IPS DF 6.9 (cell line): ENCODE data around the gene MOB3C.

Experiments used
- DNase-seq: peaks from one replicate; pipeline ENCODE4 v3.0.0-alpha.2; 2013; ENCODE audit warnings: low read depth, low spot score
- H3K27ac ChIP-seq: one replicate; pipeline ENCODE4 v1.5.1; 2013; ENCODE audit warnings: low read length, control low read depth
- H3K27me3 ChIP-seq: 2 replicates; pipeline ENCODE4 v1.6.1; 2013; ENCODE audit warnings: mild to moderate bottlenecking, low read length; ENCODE audit not compliant: control insufficient read depth, insufficient read depth
- H3K36me3 ChIP-seq: 2 replicates; pipeline ENCODE4 v1.6.1; 2013; ENCODE audit warnings: low read length; ENCODE audit not compliant: control insufficient read depth, insufficient read depth
- H3K4me1 ChIP-seq: 2 replicates; pipeline ENCODE4 v1.6.1; 2013; ENCODE audit warnings: low read length; ENCODE audit not compliant: control insufficient read depth, insufficient read depth
- H3K4me3 ChIP-seq: 2 replicates; pipeline ENCODE4 v1.5.1; 2013; ENCODE audit warnings: mild to moderate bottlenecking, low read length
- H3K9me3 ChIP-seq: 2 replicates; pipeline ENCODE4 v1.6.1; 2013; ENCODE audit warnings: low read length, inconsistent platforms; ENCODE audit not compliant: control insufficient read depth, insufficient read depth
- WGBS: extraction: QIAGEN DNeasy Blood & Tissue Kit; methylation state at CpG from one replicate; pipeline ENCODE4 v1.1.7; 2013; ENCODE audit warnings: mixed read lengths, missing lambda C conversion rate; ENCODE audit not compliant: insufficient read length, insufficient coverage; 5-methylcytosine and 5-hydroxymethylcytosine counted together

Gene MOB3C

GRCh38 chr1:46642115-46642680, 25.6 kb upstream of the MOB3C start:
- H3K9me3 ChIP-seq: no peaks in the 10 kb centered on the region
- no peak overlapping the region for H3K27ac ChIP-seq
- DNase-seq: no peak

GRCh38 chr1:46639547-46639946, 22.9 kb upstream of the MOB3C start:
- WGBS: no CpG with 5 or more reads among the region's 1 CpG
- Histone ChIP-seq H3K27ac (no peak overlapping the region), H3K4me3 (no peak overlapping the region), H3K36me3 (peaks cover 3% of the 10 kb centered on the region; the same call in 1 of the 2 replicates), H3K4me1 (no peaks in the 10 kb centered on the region), H3K9me3 (no peaks in the 10 kb centered on the region), H3K27me3 (no peaks in the 10 kb centered on the region)
- DNase-seq: no peak

More at GRCh38 chr1:46642115-46642680, 25.6 kb upstream of the MOB3C start:
- Histone ChIP-seq H3K4me3 (no peak overlapping the region), H3K27me3 (no peaks in the 10 kb centered on the region), H3K4me1 (no peaks in the 10 kb centered on the region), H3K36me3 (no peaks in the 10 kb centered on the region; the same call in 1 of the 2 replicates)

GRCh38 chr1:46638921-46639320, 22.3 kb upstream of the MOB3C start:
- Histone ChIP-seq H3K36me3 (peaks cover 3% of the 10 kb centered on the region; the same call in 1 of the 2 replicates), H3K27me3 (no peaks in the 10 kb centered on the region), H3K9me3 (no peaks in the 10 kb centered on the region), H3K4me3 (no peak overlapping the region), H3K4me1 (no peaks in the 10 kb centered on the region), H3K27ac (no peak overlapping the region)
- DNase-seq: no peak

- H3K4me3 ChIP-seq: no peak overlapping the region
- no CpG with 5 or more reads among the region's 2 CpGs for WGBS
Observed at GRCh38 chr1:46637444-46638083, 21.0 kb upstream of the MOB3C start.

GRCh38 chr1:46635205-46635604, 18.6 kb upstream of the MOB3C start:
- no peak overlapping the region for H3K27ac ChIP-seq
- WGBS: no CpG with 5 or more reads among the region's 2 CpGs
- H3K4me3 ChIP-seq: no peak overlapping the region
- no peaks in the 10 kb centered on the region for H3K4me1 ChIP-seq
- no peak for DNase-seq
- no peaks in the 10 kb centered on the region for H3K27me3 ChIP-seq
- H3K9me3 ChIP-seq: no peaks in the 10 kb centered on the region
- H3K36me3 ChIP-seq: peaks cover 3% of the 10 kb centered on the region; the same call in 1 of the 2 replicates

More at GRCh38 chr1:46637444-46638083, 21.0 kb upstream of the MOB3C start:
- Histone ChIP-seq H3K27me3 (no peaks in the 10 kb centered on the region), H3K36me3 (peaks cover 3% of the 10 kb centered on the region; the same call in 1 of the 2 replicates), H3K9me3 (no peaks in the 10 kb centered on the region), H3K4me1 (no peaks in the 10 kb centered on the region), H3K27ac (no peak overlapping the region)
- no peak for DNase-seq

GRCh38 chr1:46630719-46631118, 14.1 kb upstream of the MOB3C start:
- Histone ChIP-seq H3K27me3 (no peaks in the 10 kb centered on the region), H3K27ac (no peak overlapping the region), H3K9me3 (no peaks in the 10 kb centered on the region), H3K36me3 (peaks cover 3% of the 10 kb centered on the region; the same call in 1 of the 2 replicates), H3K4me1 (no peaks in the 10 kb centered on the region), H3K4me3 (no peak overlapping the region)
- no CpG with 5 or more reads among the region's 2 CpGs for WGBS
- DNase-seq: no peak

- no CpG with 5 or more reads among the region's 4 CpGs for WGBS
- DNase-seq: no peak
- H3K36me3 ChIP-seq: no peaks in the 10 kb centered on the region
Observed at GRCh38 chr1:46623743-46624644, 7.4 kb upstream of the MOB3C start.

GRCh38 chr1:46622344-46622743, 5.7 kb upstream of the MOB3C start:
- DNase-seq: no peak
- H3K9me3 ChIP-seq: no peaks in the 10 kb centered on the region

More at GRCh38 chr1:46623743-46624644, 7.4 kb upstream of the MOB3C start:
- no peaks in the 10 kb centered on the region for H3K9me3 ChIP-seq
- no peaks in the 10 kb centered on the region for H3K27me3 ChIP-seq
- no peaks in the 10 kb centered on the region for H3K4me1 ChIP-seq
- H3K27ac ChIP-seq: no peak overlapping the region
- no peak overlapping the region for H3K4me3 ChIP-seq

GRCh38 chr1:46621930-46622329, 5.3 kb upstream of the MOB3C start:
- Histone ChIP-seq H3K27ac (no peak overlapping the region), H3K36me3 (no peaks in the 10 kb centered on the region), H3K4me3 (no peak overlapping the region), H3K4me1 (0 out of 2 replicates have a peak, but pooled peaks cover 1% of the 10 kb centered on the region), H3K27me3 (no peaks in the 10 kb centered on the region), H3K9me3 (no peaks in the 10 kb centered on the region)
- WGBS: no CpG with 5 or more reads among the region's 7 CpGs
- DNase-seq: no peak

More at GRCh38 chr1:46622344-46622743, 5.7 kb upstream of the MOB3C start:
- Histone ChIP-seq H3K27ac (no peak overlapping the region), H3K27me3 (no peaks in the 10 kb centered on the region), H3K4me1 (0 out of 2 replicates have a peak, but pooled peaks cover 1% of the 10 kb centered on the region), H3K4me3 (no peak overlapping the region), H3K36me3 (no peaks in the 10 kb centered on the region)
- WGBS: no CpG with 5 or more reads among the region's 3 CpGs

GRCh38 chr1:46619656-46620258, 3.1 kb upstream of the MOB3C start:
- H3K27me3 ChIP-seq: no peaks in the 10 kb centered on the region
- H3K36me3 ChIP-seq: no peaks in the 10 kb centered on the region
- no peaks in the 10 kb centered on the region for H3K9me3 ChIP-seq
- H3K27ac ChIP-seq: no peak overlapping the region
- H3K4me1 ChIP-seq: 0 out of 2 replicates have a peak, but pooled peaks cover 1% of the 10 kb centered on the region
- H3K4me3 ChIP-seq: no peak overlapping the region
- WGBS: no CpG with 5 or more reads among the region's 5 CpGs
- no peak for DNase-seq
